ENCODE results near the gene EDAR. TPM values are rescaled to one million over a fixed set of nuclear protein-coding genes. Genes with fewer than 3 reads are reported as not detected.

EDAR gene
- total and polyA plus RNA-seq, 8 donors: 0.47 to 8.1 (median 5.9) TPM; not detected in 1

- no peak for ATAC-seq
Observed at GRCh38 chr2:108970369-108970768, 18.7 kb downstream of the EDAR start.

GRCh38 chr2:108969856-108970255 is 19.2 kb downstream of the EDAR start:
- DNase-seq: no peak
- Histone ChIP-seq H3K9me3 (no peaks in the 10 kb centered on the region), H3K27me3 (no peaks in the 10 kb centered on the region), H3K36me3 (no peaks in the 10 kb centered on the region), H3K27ac (no peak overlapping the region), H3K4me3 (no peak overlapping the region), H3K4me1 (no peaks in the 10 kb centered on the region)
- no peak for TF ChIP-seq CTCF (IDR thresholded peaks at IDR 0.05)
- ATAC-seq: no peak
- intact Hi-C loops (cut with DNase I): no loop called here

More at GRCh38 chr2:108970369-108970768, 18.7 kb downstream of the EDAR start:
- H3K36me3 ChIP-seq: no peaks in the 10 kb centered on the region
- no peaks in the 10 kb centered on the region for H3K4me1 ChIP-seq
- no peak for DNase-seq
- H3K27me3 ChIP-seq: no peaks in the 10 kb centered on the region
- no peak overlapping the region for H3K27ac ChIP-seq
- no peak overlapping the region for H3K4me3 ChIP-seq
- intact Hi-C loops (cut with DNase I): no loop called here
- no peaks in the 10 kb centered on the region for H3K9me3 ChIP-seq
- TF ChIP-seq CTCF (IDR thresholded peaks at IDR 0.05): no peak

- ATAC-seq: peak; percentile 66
- Histone ChIP-seq H3K27ac (no peak overlapping the region), H3K4me1 (no peaks in the 10 kb centered on the region), H3K4me3 (no peak overlapping the region), H3K36me3 (no peaks in the 10 kb centered on the region), H3K27me3 (no peaks in the 10 kb centered on the region), H3K9me3 (no peaks in the 10 kb centered on the region)
- intact Hi-C loops (cut with DNase I): no loop called here
- TF ChIP-seq CTCF (IDR thresholded peaks at IDR 0.05): no peak
- peak in 1 of 4 donors; percentile 43 for DNase-seq
Observed at GRCh38 chr2:108968619-108969018, 20.4 kb downstream of the EDAR start.

GRCh38 chr2:108967757-108968156 is 21.3 kb downstream of the EDAR start:
- Histone ChIP-seq H3K4me3 (no peak overlapping the region), H3K27ac (no peak overlapping the region), H3K9me3 (no peaks in the 10 kb centered on the region), H3K27me3 (no peaks in the 10 kb centered on the region), H3K4me1 (no peaks in the 10 kb centered on the region), H3K36me3 (no peaks in the 10 kb centered on the region)
- ATAC-seq (no peak), DNase-seq (no peak)
- TF ChIP-seq CTCF (IDR thresholded peaks at IDR 0.05): no peak
- intact Hi-C loops (cut with DNase I): no loop called here

GRCh38 chr2:108965540-108966289 is 23.3 kb downstream of the EDAR start:
- intact Hi-C loops (cut with DNase I): no loop called here
- H3K4me1 ChIP-seq: no peaks in the 10 kb centered on the region
- H3K9me3 ChIP-seq: no peaks in the 10 kb centered on the region
- DNase-seq (no peak), ATAC-seq (no peak)
- no peak overlapping the region for H3K4me3 ChIP-seq
- H3K27ac ChIP-seq: no peak overlapping the region
- H3K36me3 ChIP-seq: no peaks in the 10 kb centered on the region
- H3K27me3 ChIP-seq: no peaks in the 10 kb centered on the region
- TF ChIP-seq CTCF (IDR thresholded peaks at IDR 0.05): no peak

Measured in left lung (tissue), 10 donors.